SIG-M5 treated with dmso at 0.1 percent for 504 hours (cell line): Measurements from ENCODE around the gene PTPRT.

Experiments used
- DNase-seq: peaks from one replicate; lab custom pipeline; 2025; ENCODE audit not compliant: unreplicated experiment; lab: John Stamatoyannopoulos, UW

The PTPRT gene

DNA sequence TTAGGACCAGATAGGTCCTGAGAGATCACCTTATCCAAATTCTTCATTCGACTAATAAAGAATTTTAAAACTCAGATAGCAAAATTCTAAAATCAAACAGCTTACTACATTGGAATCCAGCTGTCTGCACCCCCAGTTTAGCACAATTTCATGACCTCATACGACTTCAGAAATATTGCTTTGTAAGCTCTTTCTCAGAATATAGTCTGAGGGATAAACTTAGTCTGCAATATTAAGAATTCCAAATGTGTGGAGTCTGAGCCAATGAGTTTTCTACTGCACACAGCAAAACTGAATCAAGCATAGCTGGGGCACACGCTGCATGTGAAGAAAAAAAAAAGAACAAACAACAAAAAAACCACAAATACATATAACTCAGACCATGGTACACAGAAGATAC lies 1029.9 kb downstream of the PTPRT start:
- DNase-seq: no peak

DNA sequence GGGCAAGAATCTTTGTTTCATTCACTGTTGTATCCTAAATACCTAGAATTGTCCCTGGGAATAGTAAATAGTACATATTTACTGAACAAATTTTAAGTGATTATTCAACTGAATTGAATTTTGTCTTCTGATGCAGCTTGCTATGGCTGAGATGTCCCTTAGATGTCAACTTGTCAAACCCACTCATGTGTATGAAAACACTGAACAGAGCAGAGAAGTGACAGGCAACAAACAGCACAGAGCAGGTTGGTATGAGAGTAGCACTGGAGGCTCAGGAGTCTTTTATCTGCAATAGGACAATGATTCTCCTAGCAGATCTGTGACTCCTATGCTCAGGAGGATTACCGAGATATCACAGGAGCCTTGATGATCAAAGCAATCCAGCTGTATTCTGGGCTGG lies 1031.4 kb downstream of the PTPRT start:
- no peak for DNase-seq

DNA sequence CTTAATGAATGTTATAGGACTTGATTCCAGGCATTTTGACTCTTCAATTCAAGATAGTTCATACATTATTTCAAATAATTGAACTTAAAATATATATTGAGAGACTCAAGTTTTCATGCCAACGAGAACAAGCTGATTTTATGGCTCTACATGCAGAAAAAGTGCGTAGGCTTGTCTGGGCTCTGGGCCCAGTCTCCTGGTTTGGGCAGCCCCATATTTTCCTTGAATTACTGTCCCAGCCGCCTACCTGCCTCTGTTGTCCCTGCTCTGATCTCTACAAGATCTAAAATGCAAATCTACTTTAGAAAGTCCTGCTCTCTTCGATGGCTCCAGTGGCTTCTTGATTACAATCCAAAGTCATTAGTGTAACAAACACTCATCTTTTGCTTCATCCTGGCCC lies 1034.1 kb downstream of the PTPRT start:
- DNase-seq: no peak

DNA sequence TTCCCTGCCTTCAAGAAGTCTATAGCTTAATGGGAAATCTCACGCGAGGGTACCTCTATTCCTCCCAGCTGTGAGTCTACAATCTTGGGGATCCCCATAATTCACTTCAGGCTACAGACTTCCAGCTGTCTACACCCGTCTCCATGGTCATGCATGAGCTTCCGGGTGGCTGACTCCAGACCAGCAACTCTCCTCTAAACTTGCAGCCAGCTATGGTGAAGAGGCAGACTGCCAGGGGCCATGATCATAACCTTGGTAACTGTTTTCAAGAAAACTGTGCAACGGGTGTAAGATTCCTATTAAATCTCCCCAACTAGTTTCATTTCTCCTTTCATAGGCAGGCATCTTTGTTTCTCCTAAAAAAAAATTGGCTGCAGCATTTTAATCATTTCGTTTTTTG lies 1037.1 kb downstream of the PTPRT start:
- no peak for DNase-seq

DNA sequence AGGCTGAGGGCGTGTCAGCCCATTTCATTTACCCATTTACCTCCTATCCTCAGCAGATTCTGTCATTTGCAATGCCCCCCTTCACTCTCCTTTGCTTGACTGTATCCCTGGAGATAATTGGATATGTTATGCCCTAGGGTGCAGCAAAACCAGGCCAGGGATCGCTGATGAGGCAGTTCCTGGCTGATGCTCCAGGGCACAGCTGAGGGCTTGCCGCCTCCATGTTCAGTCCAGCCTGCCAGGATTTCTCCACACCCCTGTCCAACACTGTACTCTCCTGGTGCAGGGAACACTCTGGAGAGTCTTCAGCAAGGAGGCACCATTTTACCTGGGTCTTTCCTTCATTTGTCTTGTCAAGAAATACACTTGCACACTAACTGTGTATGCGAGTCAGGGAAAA lies 1039.5 kb downstream of the PTPRT start:
- DNase-seq: no peak

DNA sequence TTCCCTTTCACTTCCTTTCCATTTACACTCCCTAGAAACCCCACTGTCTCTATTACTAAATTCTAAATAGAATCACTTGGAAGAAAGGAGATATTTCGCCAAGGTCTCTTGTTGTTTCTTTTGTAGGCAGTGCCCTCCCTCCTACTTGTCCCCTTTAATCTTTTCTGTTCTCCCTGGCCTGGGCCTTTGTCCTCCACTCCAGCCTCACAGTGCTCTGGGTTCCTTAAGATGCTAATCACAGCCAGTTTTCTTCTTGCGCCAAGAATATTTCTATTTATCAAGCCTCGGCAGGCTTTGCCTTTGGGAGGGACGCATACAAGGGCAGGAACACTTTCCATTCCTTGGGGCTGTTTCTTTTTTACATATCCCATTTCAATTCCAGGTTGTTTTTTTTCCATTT lies 1051.0 kb downstream of the PTPRT start:
- DNase-seq: no peak

DNA sequence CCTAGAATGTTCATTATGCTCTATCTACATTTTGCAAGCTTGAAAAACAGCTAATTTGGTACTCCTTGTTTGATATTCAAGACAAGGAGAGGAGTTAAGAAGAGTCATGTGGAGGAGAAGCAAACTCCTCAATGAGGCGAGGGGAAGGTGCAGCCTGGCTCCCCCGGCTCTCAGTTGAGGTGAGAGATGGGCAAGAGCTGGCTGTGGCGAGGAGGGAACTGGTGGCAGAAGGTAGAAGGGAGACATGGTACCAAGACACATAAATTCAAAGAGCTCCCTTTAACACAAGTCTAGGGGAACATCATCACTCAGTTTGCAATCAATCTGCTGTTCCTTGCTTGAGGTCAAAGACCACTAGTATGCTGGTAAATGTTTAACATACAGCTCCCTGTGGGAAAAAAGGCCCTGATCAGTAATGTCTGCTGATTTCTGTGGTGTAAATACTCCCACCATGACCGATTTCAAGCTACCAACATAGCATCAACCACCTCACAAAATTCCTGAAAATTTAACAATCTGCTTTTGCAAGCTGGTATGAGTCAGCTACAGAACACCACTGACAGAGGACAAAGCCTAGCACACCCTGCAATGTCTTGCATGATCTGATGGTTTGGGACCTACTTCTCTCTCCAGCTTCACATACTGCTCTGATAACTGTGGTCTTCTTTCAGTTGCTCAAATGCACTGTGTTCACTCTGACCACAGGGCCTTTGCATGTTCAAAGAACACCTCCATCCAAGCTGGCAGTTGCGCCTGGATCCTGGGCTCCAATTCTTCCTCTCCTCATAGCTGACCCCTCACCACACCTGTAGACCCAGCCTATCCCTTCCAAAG lies 1055.2 kb downstream of the PTPRT start:
- DNase-seq: no peak

DNA sequence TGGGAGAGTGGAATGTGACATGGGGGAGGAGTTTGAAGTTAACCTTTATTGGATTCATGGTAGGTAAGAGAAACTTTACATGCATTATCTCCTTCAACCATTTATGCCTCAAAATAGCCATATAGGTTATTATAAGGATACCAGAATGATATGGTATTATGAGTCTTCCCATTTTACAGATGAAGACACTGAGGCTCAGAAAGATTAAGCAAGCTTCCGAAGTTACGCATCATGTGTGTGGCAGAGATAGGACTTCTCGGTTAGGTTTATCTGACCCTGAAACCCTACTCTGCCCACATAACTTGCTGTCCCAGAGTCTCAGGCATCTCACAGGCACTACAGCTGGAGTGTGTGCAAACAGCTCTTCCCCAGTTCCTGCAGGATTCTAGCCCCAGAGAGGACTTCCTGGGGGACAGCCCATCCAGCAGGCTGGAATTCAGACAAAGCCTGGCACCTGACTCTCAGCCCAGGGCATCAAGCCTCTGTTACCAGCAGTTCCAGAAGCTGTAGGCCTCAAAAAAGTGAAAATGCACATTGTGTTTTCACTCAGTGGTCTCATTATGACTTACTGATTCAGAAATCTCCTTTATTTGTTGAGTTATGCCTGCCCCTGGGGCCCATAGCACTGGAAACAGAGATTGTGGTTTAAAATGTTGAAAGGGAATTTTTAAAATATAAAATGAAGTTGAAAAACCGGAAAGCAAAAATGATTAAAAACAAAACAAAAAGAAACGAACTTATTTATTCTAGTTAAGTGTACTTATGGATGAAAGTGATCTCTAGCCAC lies 1058.7 kb downstream of the PTPRT start:
- no peak for DNase-seq

DNA sequence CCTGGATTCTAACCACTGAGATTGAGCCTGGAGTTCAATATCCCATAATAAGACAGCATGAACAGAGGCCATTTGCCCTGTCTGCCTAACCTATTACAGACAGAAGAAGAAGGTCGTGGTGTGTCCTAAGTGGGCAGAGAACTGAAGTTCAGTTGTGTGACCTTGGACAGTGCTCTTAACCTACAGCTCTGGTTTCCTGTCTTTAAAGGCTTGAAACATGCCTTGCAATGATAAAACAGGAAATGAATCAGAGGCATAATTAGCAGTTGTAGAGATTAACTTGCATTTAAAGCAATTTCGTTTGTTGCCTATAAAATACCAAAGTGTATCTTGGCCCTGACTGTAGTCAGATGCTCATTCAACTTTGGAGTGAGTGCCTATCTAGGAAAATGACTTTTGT lies 1064.3 kb downstream of the PTPRT start:
- DNase-seq: no peak

DNA sequence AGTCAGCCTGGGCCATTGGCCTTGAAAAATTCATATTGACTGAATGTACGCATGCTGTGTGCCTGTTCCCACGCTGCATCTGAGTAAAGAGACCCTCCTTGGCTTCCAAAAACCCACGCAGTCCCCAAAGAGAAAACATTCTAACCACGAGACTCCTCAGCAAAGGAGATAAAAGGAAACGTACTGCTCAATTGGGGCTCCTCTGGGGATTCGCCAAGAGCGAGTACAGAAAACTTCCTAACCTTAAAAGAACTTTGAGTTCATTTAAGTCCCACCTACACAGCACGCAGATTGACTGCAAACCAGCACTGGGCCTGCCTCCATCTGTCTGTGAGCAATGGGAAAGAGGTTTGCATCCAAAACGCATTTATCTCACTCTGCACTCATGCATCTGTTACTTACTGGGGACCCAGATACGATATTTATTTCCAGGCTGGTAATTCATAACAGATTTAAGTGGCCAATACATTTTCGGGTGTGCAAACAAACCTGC lies 1065.7 kb downstream of the PTPRT start:
- no peak for DNase-seq

DNA sequence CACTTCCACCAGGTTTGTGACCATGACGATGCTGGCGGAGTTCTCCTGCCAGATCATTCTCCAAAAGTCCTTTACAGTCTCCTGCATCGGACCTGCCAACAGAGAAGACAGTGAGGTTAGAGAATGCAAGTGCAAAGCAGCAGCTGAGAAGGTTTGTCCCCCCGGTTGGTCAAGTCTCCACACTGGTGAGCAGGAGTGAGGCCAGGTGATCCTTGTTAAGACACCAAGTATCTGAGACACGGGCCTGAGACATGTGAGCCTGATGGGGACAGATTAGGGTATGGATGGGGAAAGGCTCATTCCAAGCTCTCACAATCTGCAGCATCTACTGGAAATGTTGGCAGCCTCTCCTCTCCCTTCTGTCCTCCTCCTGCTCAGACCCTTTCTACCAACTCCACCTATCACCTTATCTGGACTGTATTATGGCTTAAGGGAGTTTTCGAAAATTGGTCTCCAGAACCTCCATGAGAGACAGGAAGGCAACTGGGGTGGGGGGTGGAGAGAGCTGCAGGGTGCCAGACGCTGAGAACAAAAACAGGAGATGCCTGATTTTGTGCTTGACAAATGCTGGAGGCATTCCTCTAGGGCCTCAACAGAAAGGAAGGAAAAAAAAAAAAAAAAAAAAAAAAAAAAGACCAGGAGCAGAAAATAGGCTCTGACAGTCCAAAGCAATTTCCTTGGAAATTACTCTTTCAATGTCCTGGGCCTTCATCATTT lies 1071.1 kb downstream of the PTPRT start:
- no peak for DNase-seq

DNA sequence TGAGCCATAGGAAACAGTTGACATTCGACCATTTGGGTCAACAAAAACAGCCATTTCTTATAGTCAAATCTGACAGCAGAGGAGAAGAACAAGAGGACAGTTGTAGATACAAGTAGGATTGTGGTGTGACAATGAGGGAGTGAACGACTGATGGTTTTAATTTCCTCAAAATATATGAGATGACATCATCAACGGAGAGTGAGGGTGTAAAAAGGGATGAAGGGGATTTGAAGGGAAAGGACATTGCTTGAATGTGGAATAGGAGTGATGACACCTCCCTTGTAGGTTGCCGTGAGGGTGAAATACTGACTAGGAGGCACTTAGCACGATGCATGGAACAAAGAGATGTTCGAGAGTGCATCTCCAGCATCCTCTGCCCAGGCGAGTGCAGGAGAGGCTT lies 1071.7 kb downstream of the PTPRT start:
- DNase-seq: no peak

DNA sequence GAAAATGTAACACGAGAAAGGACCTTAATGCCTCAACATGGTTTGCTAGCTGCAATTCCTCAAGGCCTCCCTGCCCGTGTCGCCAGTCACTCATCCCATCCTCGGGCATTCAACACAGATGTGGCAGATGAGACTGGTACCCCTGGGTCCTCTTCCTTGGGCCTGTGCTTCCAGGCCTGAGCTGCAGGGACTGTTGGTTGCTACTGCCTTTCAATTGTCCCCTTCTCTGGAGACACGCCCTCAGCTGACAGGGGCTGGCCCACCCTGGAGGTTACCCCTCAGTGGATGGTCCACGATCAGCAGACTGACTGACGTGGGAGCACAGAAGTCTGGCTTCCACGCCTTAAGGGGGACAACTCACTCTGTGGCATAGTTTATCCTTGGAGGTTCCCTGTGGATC lies 1076.5 kb downstream of the PTPRT start:
- DNase-seq: no peak

DNA sequence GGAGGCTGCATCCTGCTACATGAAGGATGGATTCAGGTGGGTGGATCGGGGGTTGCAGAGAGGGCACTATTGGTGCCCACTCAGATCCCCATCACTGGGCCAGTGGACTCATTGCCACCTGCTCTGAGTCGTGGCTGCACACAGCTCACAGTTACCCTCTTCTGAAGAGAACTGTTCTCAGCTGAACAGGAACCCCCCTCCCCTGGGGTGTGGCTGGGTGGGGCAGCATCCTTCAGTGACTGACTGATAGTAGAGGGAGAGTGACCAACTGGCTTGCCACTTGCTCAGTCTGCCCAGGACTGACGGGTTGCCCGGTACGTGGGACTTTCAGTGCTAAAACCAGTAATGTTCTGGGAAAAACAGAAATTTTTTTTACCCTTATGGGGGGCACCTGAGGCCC lies 1077.5 kb downstream of the PTPRT start:
- DNase-seq: no peak

DNA sequence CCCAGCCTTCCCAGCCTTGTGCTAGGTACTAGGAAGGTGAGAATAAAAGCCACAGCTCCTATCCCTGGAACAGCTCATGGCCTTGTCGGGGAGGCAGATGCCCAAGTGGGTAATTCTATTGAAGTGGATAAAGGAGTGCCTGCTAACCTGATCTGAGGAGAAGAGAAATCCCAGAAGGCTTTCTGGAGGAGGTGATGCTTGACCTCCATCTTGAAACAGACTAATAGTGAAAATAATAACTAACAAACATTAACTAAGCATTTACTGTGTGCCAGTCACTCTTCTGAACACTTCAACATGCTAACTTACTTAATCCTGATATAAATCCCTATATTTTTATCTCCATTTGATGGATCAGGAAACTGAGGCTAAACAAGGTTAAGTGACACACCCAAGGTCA lies 1078.4 kb downstream of the PTPRT start:
- no peak for DNase-seq

DNA sequence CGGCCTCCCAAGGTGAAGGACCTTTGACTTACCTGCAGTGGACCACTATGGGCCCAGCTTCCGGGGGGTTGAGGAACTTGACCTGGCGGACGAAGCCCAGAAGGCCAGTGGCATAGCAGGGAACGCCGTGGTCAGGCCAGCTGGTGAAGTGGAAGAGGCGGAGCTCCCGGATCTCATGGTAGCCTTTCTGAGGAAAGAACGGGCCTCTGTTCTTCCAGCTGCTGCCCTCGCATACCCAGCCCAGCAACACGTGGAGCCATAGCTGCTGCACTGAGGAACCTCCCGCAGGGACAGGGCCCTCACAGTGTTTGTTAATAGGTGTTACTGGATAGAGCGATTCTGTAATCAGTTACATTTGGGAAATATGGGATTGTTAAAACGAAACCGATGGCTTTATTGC lies 1079.4 kb downstream of the PTPRT start:
- no peak for DNase-seq

DNA sequence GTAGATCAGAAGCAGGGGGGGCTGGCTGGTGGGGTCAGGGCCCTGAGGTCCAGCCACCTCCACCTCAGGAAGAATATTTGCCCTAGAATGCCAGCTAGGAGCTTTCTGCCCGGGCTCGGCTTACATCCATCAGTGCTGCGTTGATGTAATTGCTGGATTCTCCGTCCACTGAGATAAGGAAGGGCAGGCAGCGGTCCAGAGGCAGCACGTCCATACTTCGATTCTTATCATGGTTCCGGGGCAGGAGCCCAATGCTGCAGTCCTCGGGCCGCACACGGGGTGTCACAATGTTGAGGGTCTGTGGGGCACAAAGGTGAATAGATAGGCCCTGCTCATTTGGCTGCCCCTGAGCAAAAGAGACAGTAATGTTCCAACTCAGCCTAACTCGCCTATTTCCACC lies 1087.7 kb downstream of the PTPRT start:
- DNase-seq: no peak

DNA sequence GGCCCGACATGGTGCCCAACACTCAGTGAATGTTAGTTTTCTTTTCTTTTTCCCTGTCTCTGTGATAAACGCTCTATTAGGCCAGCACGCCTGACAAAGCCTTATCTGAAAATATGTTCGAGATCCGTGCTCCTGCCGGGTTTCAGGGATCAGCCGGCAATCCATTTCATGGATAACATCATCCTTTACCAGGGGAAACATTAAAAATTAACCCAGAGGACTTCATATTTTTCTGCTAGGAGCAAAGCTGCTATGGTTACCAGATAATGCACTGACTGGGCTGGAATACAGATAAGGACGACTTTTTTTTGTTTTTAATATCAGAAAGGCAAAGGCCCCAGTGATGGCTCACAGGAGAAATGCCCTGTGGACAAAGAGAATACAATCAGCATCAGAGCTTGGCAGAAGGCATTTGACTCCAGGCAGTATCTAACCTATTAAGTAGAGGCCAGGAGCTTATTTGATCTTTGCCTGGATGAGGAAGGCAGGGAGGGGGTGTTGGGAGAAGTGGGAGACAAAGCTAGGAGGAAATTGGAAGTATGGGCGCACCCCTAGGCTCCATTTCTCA lies 1089.5 kb downstream of the PTPRT start:
- no peak for DNase-seq

DNA sequence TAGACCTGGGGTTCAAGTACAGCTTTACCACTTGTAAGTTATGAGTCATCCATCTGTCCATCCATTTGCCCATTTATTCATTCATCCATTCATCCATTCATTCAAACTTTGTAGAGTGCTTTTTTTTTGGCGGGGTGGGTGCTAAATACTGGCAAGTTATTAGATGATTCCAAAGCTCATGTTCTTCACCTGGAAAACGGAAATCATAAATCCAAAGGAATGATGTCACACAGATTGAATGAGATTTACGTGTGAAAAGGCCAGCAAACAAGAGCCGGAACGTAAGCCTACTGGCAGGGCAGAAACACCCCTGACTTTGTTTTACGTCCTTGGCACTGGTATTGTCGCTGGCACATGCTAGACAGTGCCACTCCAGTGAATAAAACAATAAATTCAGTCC lies 1090.6 kb downstream of the PTPRT start:
- DNase-seq: no peak

DNA sequence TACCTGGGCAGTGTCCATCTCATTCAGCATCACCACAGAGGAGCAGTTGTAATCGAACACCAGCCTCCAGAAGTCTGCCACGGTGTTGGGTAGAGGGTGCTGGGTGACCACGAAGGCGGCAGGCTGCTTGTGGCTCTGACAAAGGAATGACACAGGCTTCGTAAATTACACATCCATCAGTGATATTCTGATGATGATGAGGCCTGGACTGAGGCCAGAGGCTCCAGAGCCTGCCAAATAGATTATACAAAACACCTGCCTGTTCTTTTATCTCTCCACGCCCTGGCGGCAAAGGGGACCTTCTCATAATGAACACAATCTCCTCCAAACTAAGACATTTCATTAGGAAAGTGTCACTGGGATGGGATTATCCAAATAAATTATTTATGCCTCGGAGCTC lies 1091.3 kb downstream of the PTPRT start:
- DNase-seq: no peak

DNA sequence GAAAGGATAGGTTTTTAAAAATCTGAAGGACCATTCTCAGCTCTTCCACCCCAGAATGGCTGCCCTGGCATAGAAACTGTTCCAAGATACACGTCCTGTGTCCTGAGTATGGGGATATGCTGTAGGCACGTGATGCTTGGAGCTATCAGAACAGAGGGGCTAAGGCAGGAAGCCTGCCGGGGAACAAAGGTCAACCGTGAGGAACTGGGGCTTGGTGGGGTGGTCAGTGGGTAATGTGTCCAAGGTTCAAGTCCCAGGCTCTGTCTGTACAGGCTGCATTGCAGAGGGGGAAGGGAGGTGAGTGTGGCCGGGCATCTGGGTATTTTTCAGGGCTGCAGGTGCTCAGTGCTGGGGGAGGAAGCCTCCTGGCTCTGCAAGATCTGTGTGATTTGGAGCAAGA lies 1092.0 kb downstream of the PTPRT start:
- no peak for DNase-seq
